GM19025 (cell line): Measurements from ENCODE around the gene PHLDA2.

Experiments used
- ATAC-seq: cut with Tn5 transposase; IDR thresholded peaks from one replicate; pipeline ENCODE4 v1.9.1; 2021; ENCODE audit warnings: mild to moderate bottlenecking, low read depth, moderate library complexity; ENCODE audit not compliant: unreplicated experiment

Gene PHLDA2, protein sequence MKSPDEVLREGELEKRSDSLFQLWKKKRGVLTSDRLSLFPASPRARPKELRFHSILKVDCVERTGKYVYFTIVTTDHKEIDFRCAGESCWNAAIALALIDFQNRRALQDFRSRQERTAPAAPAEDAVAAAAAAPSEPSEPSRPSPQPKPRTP

DNA sequence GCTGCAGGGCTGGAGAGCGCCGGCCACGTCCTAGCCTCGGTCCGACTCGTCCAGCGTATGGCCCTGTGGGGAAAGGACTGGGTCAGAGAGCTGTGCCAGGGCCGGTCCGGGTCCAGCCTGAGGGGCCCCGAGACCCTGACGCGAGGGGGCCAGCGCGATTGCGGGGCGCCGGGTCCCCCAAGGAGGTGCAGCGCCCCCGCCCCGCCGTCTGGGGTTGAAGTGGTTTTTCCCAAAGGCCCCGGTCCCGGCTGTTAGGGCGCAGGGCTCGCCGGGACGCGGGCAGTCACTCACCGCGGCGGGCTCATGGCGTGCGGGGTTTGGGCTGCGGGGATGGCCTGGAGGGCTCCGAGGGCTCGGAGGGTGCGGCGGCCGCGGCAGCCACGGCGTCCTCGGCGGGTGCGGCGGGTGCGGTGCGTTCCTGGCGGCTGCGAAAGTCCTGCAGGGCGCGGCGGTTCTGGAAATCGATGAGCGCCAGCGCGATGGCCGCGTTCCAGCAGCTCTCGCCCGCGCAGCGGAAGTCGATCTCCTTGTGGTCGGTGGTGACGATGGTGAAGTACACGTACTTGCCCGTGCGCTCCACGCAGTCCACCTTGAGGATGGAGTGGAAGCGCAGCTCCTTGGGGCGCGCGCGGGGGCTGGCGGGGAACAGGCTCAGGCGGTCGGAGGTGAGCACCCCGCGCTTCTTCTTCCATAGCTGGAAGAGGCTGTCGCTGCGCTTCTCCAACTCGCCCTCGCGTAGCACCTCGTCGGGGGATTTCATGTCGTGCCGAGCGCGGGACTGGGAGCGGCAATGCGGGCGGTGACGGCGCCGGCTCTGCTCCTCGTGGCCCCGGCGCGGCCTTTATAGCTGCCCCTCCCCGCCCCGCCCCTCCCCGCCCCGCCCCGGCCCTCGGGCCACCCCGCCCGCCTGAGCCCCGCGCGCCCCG, at the start of gene PHLDA2:
Gene PHLDA2 (minus strand): TSS at position 816 of the 926 bp plus-strand sequence. CDS start 56 bp downstream, at position 760.
- no peak for ATAC-seq

- no peak for ATAC-seq
Observed at GRCh38 chr11:2977113-2977512, 47.9 kb upstream of the PHLDA2 start.

- ATAC-seq, result no peak
Observed at GRCh38 chr11:2976294-2977063, 47.3 kb upstream of the PHLDA2 start.

DNA sequence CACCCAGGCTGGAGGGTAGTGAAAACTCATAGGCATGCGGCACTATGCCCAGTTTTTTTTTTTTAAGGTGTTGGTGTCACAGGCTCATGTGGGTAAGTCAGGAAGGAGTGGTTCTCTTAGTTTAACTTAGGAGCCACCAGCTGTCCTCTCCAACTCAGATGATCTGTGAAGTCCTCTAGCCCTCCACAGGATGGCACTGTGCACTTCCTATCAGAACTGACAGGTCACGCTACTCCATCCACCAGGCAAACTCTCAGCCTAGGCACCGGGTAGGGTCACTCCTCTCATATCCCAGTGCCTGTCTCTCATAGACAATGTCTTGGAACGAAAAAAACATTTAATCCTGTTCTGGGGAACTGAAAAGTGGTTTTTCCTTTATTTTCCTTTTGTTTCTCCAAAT, 46.4 kb upstream of the PHLDA2 start:
- no peak for ATAC-seq

DNA sequence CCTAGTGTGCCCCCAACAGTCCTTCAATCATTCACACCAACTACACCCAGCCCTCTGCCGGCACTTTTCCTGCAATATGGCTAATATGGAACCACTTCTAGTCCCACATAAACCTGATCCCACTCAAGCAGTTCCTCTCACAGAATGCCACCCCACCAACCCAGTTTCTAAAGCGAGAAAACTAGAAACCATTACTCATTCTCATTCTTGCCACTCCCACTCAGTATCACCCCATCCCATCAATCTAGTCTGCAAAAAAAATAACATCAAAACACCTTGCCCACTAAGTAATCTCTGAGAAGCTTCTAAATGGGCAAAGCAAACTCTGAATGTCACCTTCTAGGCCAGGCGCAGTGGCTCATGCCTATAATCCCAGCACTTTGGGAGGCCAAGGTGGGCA, 45.1 kb upstream of the PHLDA2 start:
- no peak for ATAC-seq

GRCh38 chr11:2968341-2968900, 39.2 kb upstream of the PHLDA2 start:
- no peak for ATAC-seq

DNA sequence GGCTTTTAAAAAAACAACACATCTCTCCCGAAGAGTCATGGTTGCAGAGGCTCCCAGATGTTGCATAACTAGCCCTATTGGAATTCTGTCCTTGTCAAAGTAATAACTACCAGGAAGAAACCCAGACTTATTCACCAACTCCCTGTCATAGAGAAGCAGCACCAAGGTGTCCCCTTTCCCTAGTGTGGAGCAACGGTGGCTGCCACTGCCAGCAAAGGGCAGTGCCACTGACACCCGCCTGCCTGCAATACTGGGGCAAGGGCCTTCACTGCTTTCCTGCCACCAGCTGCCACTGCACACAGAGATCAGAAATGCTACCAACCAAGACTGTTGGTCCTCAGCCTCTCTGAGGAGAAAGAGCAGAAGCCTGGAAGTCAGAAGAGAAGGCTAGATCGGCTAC, 35.6 kb upstream of the PHLDA2 start:
- no peak for ATAC-seq

- ATAC-seq, result no peak
Observed at GRCh38 chr11:2963761-2964160, 34.5 kb upstream of the PHLDA2 start.

DNA sequence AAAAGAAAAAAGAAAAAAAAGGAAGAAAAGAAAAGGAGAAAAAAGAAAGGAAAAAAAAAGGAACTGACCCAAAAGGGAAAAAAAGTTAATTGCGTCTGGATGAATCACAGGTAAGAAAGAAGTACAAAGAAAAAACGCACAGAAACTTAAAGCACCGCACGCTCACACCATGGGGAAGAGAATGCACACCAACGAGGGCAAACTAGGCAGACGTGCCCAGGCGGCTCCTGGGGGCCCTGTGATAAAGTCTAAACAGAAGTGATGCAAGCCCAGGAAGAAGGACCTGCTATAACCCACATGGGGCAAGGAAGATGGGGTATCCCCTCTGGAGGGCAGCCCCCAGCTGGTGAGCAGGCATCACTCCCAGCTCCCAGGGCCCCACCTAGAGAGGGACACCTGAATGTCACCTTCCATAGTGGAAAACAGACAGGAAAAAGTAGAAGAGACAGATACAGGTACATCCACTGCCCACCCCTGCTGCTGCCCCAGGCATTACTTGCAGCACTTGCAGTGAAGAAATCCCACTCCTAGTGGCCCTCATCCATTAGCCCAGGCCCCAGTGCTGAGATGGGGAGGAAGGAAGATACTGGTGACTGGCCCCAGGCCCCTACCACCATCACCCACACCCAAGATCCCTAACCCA, 34.0 kb upstream of the PHLDA2 start:
- no peak for ATAC-seq

DNA sequence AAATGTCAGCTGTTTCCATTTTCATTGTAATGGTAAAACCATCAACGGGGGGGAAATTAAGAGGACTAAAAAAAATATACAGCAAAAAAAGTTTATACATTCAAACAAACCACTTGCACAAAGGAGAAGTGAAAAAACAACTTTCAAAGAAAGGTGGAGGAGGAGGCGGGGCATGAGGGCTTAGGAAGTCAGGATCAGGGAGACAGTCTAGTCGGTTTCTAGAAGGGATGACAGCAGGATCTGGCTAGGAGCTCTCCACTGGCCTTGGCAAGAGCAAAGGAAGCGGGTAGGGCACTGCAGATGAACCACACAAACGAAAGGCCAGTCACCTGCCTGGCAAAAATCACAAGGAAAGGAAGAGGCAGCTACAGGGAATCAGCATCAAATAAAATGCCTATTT, 31.9 kb upstream of the PHLDA2 start:
- no peak for ATAC-seq

GRCh38 chr11:2960139-2960538, 30.9 kb upstream of the PHLDA2 start:
- no peak for ATAC-seq

DNA sequence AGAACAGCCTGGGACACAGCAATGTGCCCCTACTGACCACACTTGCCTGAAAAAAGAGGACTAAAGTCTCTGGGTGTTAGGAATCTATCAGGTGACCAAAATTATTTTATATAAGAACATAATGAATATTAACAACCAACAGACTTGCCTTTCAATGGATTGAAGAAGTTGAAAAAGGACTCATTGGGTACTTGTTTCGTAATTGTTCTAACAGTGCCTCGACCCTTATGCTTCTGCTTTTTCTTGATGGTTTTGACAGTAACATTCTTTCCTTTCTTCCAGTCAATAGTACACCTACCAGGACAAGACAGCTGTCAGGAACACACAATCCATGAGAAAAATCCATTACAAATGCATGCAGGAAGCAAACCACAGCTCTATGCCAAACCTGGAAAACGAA, 29.0 kb upstream of the PHLDA2 start:
- ATAC-seq, result no peak

- no peak for ATAC-seq
Observed at GRCh38 chr11:2955906-2956476, 26.8 kb upstream of the PHLDA2 start.

DNA sequence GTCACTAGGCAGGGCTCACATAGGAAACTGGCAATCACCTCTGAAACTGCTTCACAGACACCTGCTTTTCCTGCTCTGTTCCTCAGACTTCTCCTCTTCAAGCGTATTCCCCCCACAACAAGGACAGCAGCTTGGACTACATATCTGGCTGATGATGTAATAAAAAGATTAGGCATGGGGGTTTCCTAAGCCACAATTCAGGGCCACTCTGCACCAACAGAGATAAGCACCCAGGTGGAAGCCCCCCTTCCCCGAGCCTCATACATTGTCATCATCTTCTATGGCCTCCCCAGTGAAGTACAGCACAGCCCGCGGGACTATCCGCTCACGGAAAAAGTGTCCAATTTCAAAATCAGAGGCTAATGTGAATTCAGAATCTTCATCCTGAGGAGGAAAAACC, 25.0 kb upstream of the PHLDA2 start:
- ATAC-seq, result no peak

GRCh38 chr11:2952290-2952689, 23.1 kb upstream of the PHLDA2 start:
- ATAC-seq, result no peak

DNA sequence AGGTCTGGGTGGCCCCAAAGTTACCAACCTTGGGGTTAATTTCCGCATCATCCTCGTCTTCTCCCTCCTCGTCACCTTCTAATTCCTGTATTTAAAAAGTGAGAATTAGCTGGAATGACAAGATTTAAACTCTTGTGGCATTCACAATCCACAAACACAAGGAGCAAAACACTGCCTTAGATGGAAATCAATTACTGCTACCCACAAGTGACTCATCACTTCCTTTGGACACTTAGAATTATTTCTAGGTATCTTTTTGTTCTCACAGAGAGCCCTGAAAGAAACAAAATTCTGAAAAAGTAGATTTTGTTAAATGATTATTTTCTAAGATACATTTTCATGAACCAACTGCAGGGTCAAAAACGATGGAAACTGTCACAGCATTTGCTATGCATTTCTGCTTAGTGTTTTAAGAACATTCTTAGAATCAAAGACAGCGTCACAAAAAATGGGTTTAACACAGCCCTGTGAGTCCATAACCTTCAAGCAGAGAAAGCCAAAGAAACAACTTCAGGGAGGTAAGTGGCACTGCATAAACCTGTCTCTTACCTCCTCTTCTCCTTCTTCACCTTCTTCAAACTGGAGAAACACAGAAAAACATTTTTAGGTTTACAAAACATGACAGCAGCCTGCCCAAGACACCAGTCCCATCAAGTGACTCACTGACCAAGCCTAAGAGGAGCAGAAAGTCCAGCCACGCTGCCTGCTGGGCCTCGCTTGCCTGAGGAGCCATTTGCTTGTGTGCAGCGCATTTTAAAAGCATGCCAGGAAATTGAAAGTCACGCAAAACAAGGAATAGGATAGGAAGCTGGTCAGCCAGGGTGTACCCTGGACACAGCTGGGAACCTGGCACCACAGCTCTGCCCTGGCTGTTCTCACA, 22.3 kb upstream of the PHLDA2 start:
- no peak for ATAC-seq

DNA sequence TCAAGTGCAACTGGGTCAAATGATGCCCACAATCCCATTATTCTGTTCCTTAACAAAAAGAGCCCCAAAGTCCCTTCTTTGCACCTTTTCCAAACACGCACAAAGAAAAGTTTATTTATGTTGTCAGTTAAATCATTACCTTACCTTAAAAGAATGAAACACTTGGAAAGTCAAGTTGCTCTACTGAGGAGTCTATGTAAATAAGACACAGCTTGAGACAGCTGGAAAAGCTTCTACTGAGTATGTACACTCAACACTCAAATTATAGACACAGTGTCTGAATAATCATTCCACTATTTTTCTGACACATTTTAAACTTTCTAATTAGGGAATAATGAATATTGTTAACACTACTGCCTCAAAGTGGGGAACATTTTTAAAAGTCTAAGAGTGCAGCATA, 21.6 kb upstream of the PHLDA2 start:
- ATAC-seq, result no peak

- ATAC-seq, result no peak
Observed at GRCh38 chr11:2949920-2950319, 20.7 kb upstream of the PHLDA2 start.

DNA sequence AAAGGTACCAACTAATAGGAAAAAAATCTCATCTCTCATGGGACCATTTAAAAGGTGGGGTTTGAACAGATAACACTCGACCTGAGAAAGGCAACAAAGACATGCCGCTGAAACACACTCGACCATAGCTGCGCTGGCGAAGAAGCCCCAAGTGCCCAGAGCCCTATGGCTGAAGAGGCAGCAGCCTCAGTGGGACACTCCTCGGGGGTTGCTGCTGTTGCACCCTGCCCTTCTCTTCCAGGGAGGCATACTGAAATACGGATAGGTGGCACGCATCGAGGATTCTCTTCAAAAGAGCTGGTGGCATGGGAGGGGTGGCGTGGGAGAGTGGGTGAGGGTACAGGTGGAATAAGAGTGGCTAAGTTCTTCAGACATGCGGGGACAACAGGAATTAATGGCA, 18.5 kb upstream of the PHLDA2 start:
- no peak for ATAC-seq
